Measurements from ENCODE around the gene C2.
"Not testable (repeated sequence)": the region's sequence is repeated elsewhere in the genome, so short reads cannot be mapped to it uniquely, and the experiment has no call there.

C2 gene

GRCh38 chr6:31961616-31962015 lies 34.1 kb downstream of the C2 start:
- no peak for DNase-seq

DNA sequence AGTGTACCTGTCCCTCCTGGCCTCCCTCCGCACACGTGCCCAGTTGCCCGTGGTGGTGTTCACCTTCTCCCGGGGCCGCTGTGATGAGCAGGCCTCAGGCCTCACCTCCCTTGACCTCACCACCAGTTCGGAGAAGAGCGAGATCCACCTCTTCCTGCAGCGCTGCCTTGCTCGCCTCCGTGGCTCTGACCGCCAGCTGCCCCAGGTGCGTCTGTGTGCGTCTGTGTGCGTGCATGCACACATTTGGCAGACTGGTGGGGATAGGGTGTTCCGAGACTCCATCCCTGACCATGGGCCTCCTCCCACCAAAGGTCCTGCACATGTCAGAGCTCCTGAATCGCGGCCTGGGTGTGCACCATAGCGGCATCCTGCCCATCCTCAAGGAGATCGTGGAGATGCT lies 36.4 kb downstream of the C2 start:
- no peak for DNase-seq

DNA sequence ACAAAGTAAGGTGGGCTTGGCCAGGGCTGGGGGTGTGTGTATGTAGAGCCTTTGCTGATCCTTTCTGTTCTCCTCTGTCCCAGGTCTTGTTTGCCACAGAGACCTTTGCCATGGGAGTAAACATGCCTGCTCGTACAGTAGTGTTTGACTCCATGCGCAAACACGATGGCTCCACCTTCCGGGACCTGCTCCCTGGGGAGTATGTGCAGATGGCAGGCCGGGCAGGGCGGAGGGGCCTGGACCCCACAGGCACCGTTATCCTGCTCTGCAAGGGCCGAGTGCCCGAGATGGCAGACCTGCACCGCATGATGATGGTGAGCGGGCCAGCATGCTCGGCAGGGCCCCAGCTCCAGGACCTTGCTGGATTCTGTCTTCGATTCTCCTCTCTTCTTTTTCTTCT lies 38.2 kb downstream of the C2 start:
- DNase-seq, result no peak

GRCh38 chr6:31966506-31966905 lies 39.0 kb downstream of the C2 start:
- DNase-seq, result no peak

GRCh38 chr6:31966997-31967925 lies 39.7 kb downstream of the C2 start:
- DNase-seq, result no peak

- no peak for DNase-seq
Measured at GRCh38 chr6:31967926-31968320, 40.4 kb downstream of the C2 start.

- DNase-seq, result no peak
Measured at GRCh38 chr6:31968326-31968725, 40.8 kb downstream of the C2 start.

- no peak for DNase-seq
Measured at GRCh38 chr6:31968791-31969711, 41.5 kb downstream of the C2 start.

DNA sequence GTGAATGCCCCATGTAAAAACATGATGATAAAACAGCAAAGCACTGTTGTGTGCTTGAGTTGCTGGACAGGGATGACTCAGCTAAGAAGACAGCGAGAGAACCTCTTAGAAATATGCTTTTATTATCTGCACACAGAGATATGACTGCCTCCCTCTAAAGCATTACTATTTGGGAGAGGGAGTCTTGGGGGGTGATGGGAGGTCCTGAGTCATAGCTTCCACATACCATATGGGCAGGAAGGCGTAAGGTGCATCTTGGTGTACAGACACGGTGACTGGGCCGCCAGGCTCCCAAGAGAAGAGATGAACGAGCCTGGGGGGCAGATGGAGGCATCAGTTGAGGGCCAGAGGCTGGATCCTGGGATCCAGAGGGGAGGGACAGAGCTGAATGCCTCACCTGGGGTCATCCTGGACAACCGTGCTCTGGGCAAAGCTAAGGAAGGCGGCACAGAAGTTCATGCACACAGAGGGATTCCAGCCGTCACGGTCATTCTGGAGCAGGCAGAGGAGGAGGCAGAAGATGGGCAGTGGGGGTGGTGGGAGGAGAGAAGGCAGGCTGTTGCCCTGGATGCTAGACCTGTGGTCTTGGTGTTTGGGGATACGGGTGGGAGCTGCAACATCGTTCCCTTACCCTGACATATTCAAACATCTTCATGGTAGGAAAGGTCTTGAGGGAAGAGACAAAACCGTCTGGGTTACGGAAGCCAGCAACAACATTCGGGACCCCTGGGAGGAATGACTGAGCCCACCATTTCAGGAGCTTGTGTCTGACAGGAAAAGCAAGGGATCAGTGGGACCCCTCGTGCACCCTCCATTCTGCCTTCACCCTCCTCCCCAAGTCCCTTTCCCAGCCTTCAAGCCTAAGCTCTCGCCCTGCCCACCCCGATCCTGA lies 42.4 kb downstream of the C2 start:
- DNase-seq, result no peak

- no peak for DNase-seq
Measured at GRCh38 chr6:31970604-31971271, 43.2 kb downstream of the C2 start.

GRCh38 chr6:31971279-31971992 lies 43.9 kb downstream of the C2 start:
- DNase-seq, result no peak

DNA sequence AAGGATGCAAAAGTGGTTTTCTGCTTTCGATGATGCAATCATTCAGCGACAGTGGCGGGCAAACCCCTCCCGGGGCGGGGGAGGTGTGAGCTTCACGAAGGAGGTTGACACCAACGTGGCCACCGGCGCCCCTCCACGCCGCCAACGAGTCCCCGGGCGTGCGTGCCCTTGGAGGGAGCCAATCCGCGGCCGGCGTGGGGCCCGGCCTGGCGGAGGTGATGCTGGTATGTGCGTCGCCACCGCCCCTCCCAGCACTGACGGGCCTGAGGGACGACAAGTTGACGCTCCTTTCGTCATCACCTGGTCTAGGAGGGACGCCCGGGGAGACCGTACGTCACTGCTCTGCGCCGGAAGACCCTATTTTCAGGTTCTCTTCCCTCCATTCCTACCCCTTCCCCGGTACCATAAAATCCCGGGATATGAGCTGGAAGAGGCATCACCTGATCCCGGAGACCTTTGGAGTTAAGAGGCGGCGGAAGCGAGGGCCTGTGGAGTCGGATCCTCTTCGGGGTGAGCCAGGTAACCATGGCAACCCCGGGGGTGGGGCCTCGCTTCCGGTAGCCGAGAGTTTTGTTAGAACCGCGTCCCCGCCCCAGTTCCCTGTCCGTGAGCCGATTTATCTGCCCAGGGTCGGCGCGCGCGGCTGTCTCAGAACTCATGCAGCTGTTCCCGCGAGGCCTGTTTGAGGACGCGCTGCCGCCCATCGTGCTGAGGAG lies 44.6 kb downstream of the C2 start, which contains the start of gene DXO:
Gene DXO (minus strand): TSS at position 146 of the 716 bp plus-strand sequence. CDS start 463 bp downstream, outside the sequence.
- DNase-seq, result peak; percentile 96

DNA sequence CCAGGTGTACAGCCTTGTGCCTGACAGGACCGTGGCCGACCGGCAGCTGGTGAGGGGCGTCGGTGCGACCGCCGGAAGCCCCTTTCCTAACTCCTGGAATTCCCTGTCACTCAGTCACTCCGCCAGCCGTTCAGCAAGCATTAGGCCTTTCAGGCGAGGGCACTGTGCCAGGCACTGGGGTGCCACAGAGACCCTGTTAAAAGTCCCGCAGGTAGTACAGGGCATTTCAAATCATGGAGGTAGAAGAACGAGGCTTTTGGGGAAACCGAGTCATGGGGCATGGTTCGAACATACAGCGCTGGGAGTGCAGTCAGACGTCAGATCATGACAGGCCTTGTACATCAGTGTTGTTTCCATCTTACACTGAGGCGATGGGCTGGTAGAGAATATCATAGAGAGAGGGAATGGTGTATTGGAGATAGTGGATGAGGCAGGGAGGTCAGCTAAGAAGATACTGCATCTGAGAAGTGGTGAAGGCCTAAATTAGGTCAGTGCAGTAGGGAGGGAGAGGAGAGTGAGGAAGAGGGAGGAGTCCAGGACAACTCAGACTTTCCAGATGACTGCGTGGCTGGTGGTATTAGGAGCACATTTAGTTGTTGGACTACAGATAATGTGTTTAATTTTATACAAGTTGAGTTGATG lies 45.3 kb downstream of the C2 start:
- DNase-seq, result no peak

GRCh38 chr6:31976065-31976464 lies 48.5 kb downstream of the C2 start:
- DNase-seq, result not testable (repeated sequence)

GRCh38 chr6:31977816-31978431 lies 50.4 kb downstream of the C2 start:
- no peak for DNase-seq

GRCh38 chr6:31978831-31979230 lies 51.3 kb downstream of the C2 start:
- DNase-seq, result no peak

GRCh38 chr6:31979238-31979898 lies 51.9 kb downstream of the C2 start:
- no peak for DNase-seq

DNA sequence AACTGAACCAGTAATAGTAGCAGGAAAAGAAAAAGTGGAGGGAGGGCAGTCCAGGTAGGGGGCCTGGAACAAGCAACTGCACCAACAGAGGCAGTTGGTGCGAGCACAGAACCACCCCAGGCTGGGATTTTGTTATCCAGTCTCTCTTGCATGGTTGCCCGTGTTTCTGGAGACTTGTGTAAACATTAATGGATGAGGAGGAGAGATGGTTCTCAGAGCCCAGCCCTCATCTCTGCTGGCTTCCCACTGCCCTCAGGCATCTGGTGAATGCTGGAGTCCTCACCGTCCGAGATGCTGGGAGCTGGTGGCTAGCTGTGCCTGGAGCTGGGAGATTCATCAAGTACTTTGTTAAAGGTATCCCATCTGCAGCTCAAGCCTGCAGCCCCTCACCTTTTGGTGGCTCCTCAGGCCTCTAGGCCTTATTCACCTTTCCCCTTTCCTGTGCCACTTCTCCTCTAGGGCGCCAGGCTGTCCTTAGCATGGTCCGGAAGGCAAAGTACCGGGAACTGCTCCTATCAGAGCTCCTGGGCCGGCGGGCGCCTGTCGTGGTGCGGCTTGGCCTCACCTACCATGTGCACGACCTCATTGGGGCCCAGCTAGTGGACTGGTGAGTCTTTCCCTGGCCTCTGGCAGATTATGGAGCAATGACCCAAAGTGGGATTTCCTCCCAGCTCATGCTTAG lies 52.8 kb downstream of the C2 start:
- not testable (repeated sequence) for DNase-seq

Data from activated CD4-positive, alpha-beta T cell treated with anti-CD3 and anti-CD28 coated beads, Interleukin-2, amount 50 U/mL, for 1 hour (primary cell).